HEK293 (cell line): ENCODE measurements around the gene WDR91.
A peak's percentile ranks its signal among the peaks of the same experiment; 100 is the strongest.

Experiments used
- CTCF ChIA-PET: fragments of 350-600 bp; formaldehyde crosslinking; extraction: SDS; loops from one replicate; lab custom pipeline; 2021; ENCODE audit warnings: antibody characterized with exemption; lab: Yijun Ruan, JAX
- POLR2A ChIA-PET: fragments of 300-600 bp; formaldehyde crosslinking; extraction: SDS; loops from one replicate; lab custom pipeline; 2020; ENCODE audit warnings: antibody characterized with exemption, inconsistent platforms; lab: Yijun Ruan, JAX
- H3K27ac ChIP-seq: fragments of 200-500 bp; sonication (Bioruptor generic); 2 replicates; pipeline ENCODE4 v1.5.1; 2014; ENCODE audit warnings: low read depth, low read length, control low read depth, inconsistent platforms; ENCODE audit errors: extremely low read depth
- H3K36me3 ChIP-seq, 2 experiments: fragments of 200-500 bp in 1 of 2; sonication (Bioruptor generic) in 1 of 2; 1 replicate in 1 of 2; 2 replicates in 1 of 2; pipeline ENCODE4 v1.5.1; 2014 to 2017; ENCODE audit warnings: inconsistent platforms in 2 of 2, low read length in 2 of 2; ENCODE audit not compliant: control insufficient read depth in 2 of 2, insufficient read depth in 1 of 2
- H3K4me1 ChIP-seq: fragments of 200-500 bp; sonication (Bioruptor generic); 2 replicates; pipeline ENCODE4 v1.5.1; 2014; ENCODE audit warnings: mild to moderate bottlenecking, low read length, inconsistent platforms; ENCODE audit not compliant: control insufficient read depth, insufficient read depth
- H3K4me3 ChIP-seq: 2 replicates; pipeline ENCODE4 v1.5.1; 2011; ENCODE audit warnings: low read depth, mild to moderate bottlenecking, control low read depth, low read length, moderate library complexity
- H3K9me3 ChIP-seq: fragments of 200-500 bp; sonication (Bioruptor generic); 2 replicates; pipeline ENCODE4 v1.5.1; 2014; ENCODE audit warnings: low read depth, low read length, inconsistent platforms; ENCODE audit not compliant: control insufficient read depth, insufficient read depth
- REPIN1 ChIP-seq: fragments of 450-650 bp; formaldehyde crosslinking; IDR thresholded peaks from 2 replicates; pipeline ENCODE4 v1.5.1; 2017; ENCODE audit warnings: missing biosample characterization, missing genetic modification characterization, low read depth
- SETDB1 ChIP-seq: IDR thresholded peaks from one replicate; pipeline ENCODE4 v1.6.1; 2017; ENCODE audit warnings: mild to moderate bottlenecking, low read length, moderate library complexity, mixed read lengths; ENCODE audit not compliant: insufficient read length
- SP7 ChIP-seq: fragments of 450-650 bp; formaldehyde crosslinking; IDR thresholded peaks from 2 replicates; pipeline ENCODE4 v1.5.1; 2016; ENCODE audit warnings: missing biosample characterization, missing genetic modification characterization
- ZBTB21 ChIP-seq: fragments of 450-650 bp; formaldehyde crosslinking; IDR thresholded peaks from 2 replicates; pipeline ENCODE4 v1.5.1; 2017; ENCODE audit warnings: missing biosample characterization, missing genetic modification characterization
- ZBTB6 ChIP-seq: fragments of 450-650 bp; formaldehyde crosslinking; IDR thresholded peaks from 2 replicates; pipeline ENCODE4 v1.5.1; 2017; ENCODE audit warnings: missing biosample characterization, missing genetic modification characterization
- ZNF138 ChIP-seq: fragments of 450-650 bp; formaldehyde crosslinking; IDR thresholded peaks from 2 replicates; pipeline ENCODE4 v1.5.1; 2016; ENCODE audit warnings: missing biosample characterization, missing genetic modification characterization, borderline replicate concordance
- ZNF169 ChIP-seq: fragments of 450-650 bp; formaldehyde crosslinking; IDR thresholded peaks from 2 replicates; pipeline ENCODE4 v1.5.1; 2016; ENCODE audit warnings: missing biosample characterization, missing genetic modification characterization
- ZNF19 ChIP-seq: fragments of 450-650 bp; formaldehyde crosslinking; IDR thresholded peaks from 2 replicates; pipeline ENCODE4; 2016; ENCODE audit warnings: missing biosample characterization, missing genetic modification characterization, low read depth
- ZNF311 ChIP-seq: fragments of 450-650 bp; formaldehyde crosslinking; IDR thresholded peaks from 2 replicates; pipeline ENCODE4 v1.5.1; 2017; ENCODE audit warnings: missing biosample characterization, missing genetic modification characterization, borderline replicate concordance
- ZNF324 ChIP-seq: fragments of 450-650 bp; formaldehyde crosslinking; IDR thresholded peaks from 2 replicates; pipeline ENCODE4 v1.5.1; 2016; ENCODE audit warnings: missing biosample characterization, missing genetic modification characterization
- ZNF354C ChIP-seq: fragments of 450-650 bp; formaldehyde crosslinking; IDR thresholded peaks from 2 replicates; pipeline ENCODE4 v1.5.1; 2016; ENCODE audit warnings: missing biosample characterization, missing genetic modification characterization, low read depth, borderline replicate concordance
- ZNF501 ChIP-seq: fragments of 450-650 bp; formaldehyde crosslinking; IDR thresholded peaks from 2 replicates; pipeline ENCODE4 v1.5.1; 2016; ENCODE audit warnings: missing biosample characterization, missing genetic modification characterization
- ZNF521 ChIP-seq: fragments of 450-650 bp; formaldehyde crosslinking; IDR thresholded peaks from 2 replicates; pipeline ENCODE4 v1.5.1; 2017; ENCODE audit warnings: missing biosample characterization, mild to moderate bottlenecking, missing genetic modification characterization
- ZNF623 ChIP-seq: fragments of 450-650 bp; formaldehyde crosslinking; IDR thresholded peaks from 2 replicates; pipeline ENCODE4 v1.5.1; 2016; ENCODE audit warnings: missing biosample characterization, missing genetic modification characterization
- ZNF645 ChIP-seq: fragments of 450-650 bp; formaldehyde crosslinking; IDR thresholded peaks from 2 replicates; pipeline ENCODE4; 2016; ENCODE audit warnings: missing biosample characterization, missing genetic modification characterization
- ZNF701 ChIP-seq: fragments of 450-650 bp; formaldehyde crosslinking; IDR thresholded peaks from 2 replicates; pipeline ENCODE4 v1.5.1; 2016; ENCODE audit warnings: missing biosample characterization, missing genetic modification characterization
- ZNF830 ChIP-seq: fragments of 450-650 bp; IDR thresholded peaks from 2 replicates; pipeline ENCODE4 v1.5.0; 2018; ENCODE audit warnings: missing biosample characterization, missing genetic modification characterization, low read depth, mild to moderate bottlenecking, moderate library complexity
- ZNF837 ChIP-seq: fragments of 450-650 bp; formaldehyde crosslinking; IDR thresholded peaks from 2 replicates; pipeline ENCODE4 v1.5.1; 2016; ENCODE audit warnings: missing biosample characterization, missing genetic modification characterization
- ZNF843 ChIP-seq: fragments of 450-650 bp; formaldehyde crosslinking; IDR thresholded peaks from 2 replicates; pipeline ENCODE4 v1.5.1; 2016; ENCODE audit warnings: missing biosample characterization, missing genetic modification characterization
- TF ChIP-seq, protein P1 (sequence below): fragments of 450-650 bp; formaldehyde crosslinking; IDR thresholded peaks from 2 replicates; pipeline ENCODE4 v1.5.1; 2016; ENCODE audit warnings: missing biosample characterization, missing genetic modification characterization
- TF ChIP-seq, protein P2 (sequence below): fragments of 450-650 bp; formaldehyde crosslinking; IDR thresholded peaks from 2 replicates; pipeline ENCODE4 v1.5.1; 2016; ENCODE audit warnings: missing biosample characterization, missing genetic modification characterization

Gene WDR91

DNA sequence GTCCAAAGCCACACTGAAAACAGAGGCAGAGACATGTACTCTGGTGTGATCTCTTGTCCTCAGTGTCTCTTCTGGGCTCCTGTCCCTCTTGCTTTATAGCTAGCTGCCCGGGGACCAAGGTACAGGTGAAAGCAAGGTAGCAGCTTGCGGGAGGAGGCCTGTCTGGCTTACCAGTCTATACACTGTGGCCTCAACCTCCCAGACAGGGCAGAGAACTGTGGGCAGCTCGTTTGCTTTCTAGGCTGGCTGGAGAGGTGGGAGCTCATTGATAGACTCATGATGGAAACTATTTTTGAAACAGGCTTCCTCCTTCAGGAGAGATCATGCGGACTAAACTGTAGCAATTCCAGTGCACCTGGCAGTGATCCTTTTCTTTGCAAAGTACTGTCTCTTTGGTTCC, 45.5 kb downstream of the WDR91 start (continued):
- TF ChIP-seq ZNF169 (tag by site-specific recombination), result no peak
- no peak for TF ChIP-seq ZNF324
- TF ChIP-seq ZNF837, result no peak
- TF ChIP-seq ZNF354C, result no peak
- TF ChIP-seq, all 188 proteins: peak for 0

GRCh38 chr7:135164357-135165061, 46.8 kb downstream of the WDR91 start:
- Histone ChIP-seq H3K4me3 (no peak overlapping the region), H3K4me1 (no peaks in the 10 kb centered on the region), H3K36me3 (peaks cover 0 to 52% of the 10 kb centered on the region in 2 experiments; a peak in 1 of 3 replicates), H3K9me3 (no peaks in the 10 kb centered on the region), H3K27ac (no peak overlapping the region)
- POLR2A ChIA-PET, result interaction anchor here (0.6 to 1.7 kb wide), 3 partner anchors 9 to 729 kb away, joined by 3 to 4 read pairs (median 3); partner anchors contain the start of gene AGBL3
- TF ChIP-seq ZBTB21 (tag by site-specific recombination) (no peak), REPIN1 (tag by site-specific recombination) (no peak), ZNF138 (tag by site-specific recombination) (no peak), ZNF311 (tag by site-specific recombination) (no peak), ZNF701 (no peak), ZNF521 (tag by site-specific recombination) (no peak), ZNF19 (no peak), ZNF843 (tag by site-specific recombination) (no peak), ZNF501 (tag by site-specific recombination) (no peak), ZNF623 (tag by site-specific recombination) (no peak), ZNF830 (tag by site-specific recombination) (no peak), ZBTB6 (no peak), SP7 (tag by site-specific recombination) (no peak)
- TF ChIP-seq, protein P1, sequence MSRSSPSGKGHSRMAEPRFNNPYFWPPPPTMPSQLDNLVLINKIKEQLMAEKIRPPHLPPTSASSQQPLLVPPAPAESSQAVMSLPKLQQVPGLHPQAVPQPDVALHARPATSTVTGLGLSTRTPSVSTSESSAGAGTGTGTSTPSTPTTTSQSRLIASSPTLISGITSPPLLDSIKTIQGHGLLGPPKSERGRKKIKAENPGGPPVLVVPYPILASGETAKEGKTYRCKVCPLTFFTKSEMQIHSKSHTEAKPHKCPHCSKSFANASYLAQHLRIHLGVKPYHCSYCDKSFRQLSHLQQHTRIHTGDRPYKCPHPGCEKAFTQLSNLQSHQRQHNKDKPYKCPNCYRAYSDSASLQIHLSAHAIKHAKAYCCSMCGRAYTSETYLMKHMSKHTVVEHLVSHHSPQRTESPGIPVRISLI (tag by site-specific recombination), result no peak
- CTCF ChIA-PET, result interaction anchor here (0.6 kb wide), 1 partner anchor 498 kb away, joined by 3 read pairs; the partner anchor contains the start of gene STMP1

- POLR2A ChIA-PET, result interaction anchor here (1.2 to 2.1 kb wide), 3 partner anchors 8 to 176 kb away, joined by 3 to 8 read pairs (median 3); partner anchors contain the start of genes AGBL3, CYREN and TMEM140
- H3K4me1 ChIP-seq, result no peaks in the 10 kb centered on the region
- TF ChIP-seq SETDB1 (peak; percentile 87), ZNF645 (no peak)
- TF ChIP-seq, protein P2, sequence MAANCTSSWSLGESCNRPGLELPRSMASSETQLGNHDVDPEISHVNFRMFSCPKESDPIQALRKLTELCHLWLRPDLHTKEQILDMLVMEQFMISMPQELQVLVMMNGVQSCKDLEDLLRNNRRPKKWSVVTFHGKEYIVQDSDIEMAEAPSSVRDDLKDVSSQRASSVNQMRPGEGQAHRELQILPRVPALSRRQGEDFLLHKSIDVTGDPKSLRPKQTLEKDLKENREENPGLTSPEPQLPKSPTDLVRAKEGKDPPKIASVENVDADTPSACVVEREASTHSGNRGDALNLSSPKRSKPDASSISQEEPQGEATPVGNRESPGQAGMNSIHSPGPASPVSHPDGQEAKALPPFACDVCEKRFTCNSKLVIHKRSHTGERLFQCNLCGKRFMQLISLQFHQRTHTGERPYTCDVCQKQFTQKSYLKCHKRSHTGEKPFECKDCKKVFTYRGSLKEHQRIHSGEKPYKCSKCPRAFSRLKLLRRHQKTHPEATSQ (tag by site-specific recombination), result peak; percentile 79
- TF ChIP-seq, all 188 proteins: peak for 2
Observed at GRCh38 chr7:135162382-135163001, 48.8 kb downstream of the WDR91 start.

More at GRCh38 chr7:135162382-135163001, 48.8 kb downstream of the WDR91 start:
- Histone ChIP-seq H3K9me3 (no peaks in the 10 kb centered on the region), H3K4me3 (no peak overlapping the region), H3K27ac (no peak overlapping the region), H3K36me3 (peaks cover 0 to 37% of the 10 kb centered on the region in 2 experiments; a peak in 1 of 3 replicates)
- CTCF ChIA-PET, result interaction anchor here (0.6 kb wide), 1 partner anchor 55 kb away, joined by 3 read pairs; no protein-coding TSS in a partner anchor
